HG03108 (cell line): ENCODE data around the gene C1orf52.
A peak's percentile ranks its signal among the peaks of the same experiment; 100 is the strongest.

ENCODE experiments used
- ATAC-seq: cut with Tn5 transposase; IDR thresholded peaks from one replicate; pipeline ENCODE4 v1.9.1; 2021; ENCODE audit warnings: moderate library complexity; ENCODE audit not compliant: unreplicated experiment

C1orf52 gene

GRCh38 chr1:85237613-85238012 is 21.8 kb downstream of the C1orf52 start:
- ATAC-seq, result no peak

- no peak for ATAC-seq
These were observed 29.0 kb downstream of the C1orf52 start for GRCh38 chr1:85230305-85230977.

- no peak for ATAC-seq
These were observed 29.8 kb downstream of the C1orf52 start for GRCh38 chr1:85229574-85230097.

GRCh38 chr1:85228972-85229371 is 30.5 kb downstream of the C1orf52 start:
- ATAC-seq, result no peak

- no peak for ATAC-seq
These were observed 33.7 kb downstream of the C1orf52 start for GRCh38 chr1:85225624-85226380.

- ATAC-seq, result no peak
These were observed 34.5 kb downstream of the C1orf52 start for GRCh38 chr1:85224734-85225623.

- ATAC-seq, result no peak
These were observed 35.2 kb downstream of the C1orf52 start for GRCh38 chr1:85224295-85224694.

- no peak for ATAC-seq
These were observed 36.1 kb downstream of the C1orf52 start for GRCh38 chr1:85223334-85223733.

- ATAC-seq, result no peak
These were observed 38.7 kb downstream of the C1orf52 start for GRCh38 chr1:85220756-85221201.

- no peak for ATAC-seq
These were observed 39.4 kb downstream of the C1orf52 start for GRCh38 chr1:85219853-85220610.

GRCh38 chr1:85216697-85217096 is 42.8 kb downstream of the C1orf52 start:
- ATAC-seq, result no peak

GRCh38 chr1:85214654-85215053 is 44.8 kb downstream of the C1orf52 start:
- ATAC-seq, result no peak

- no peak for ATAC-seq
These were observed 51.0 kb downstream of the C1orf52 start for GRCh38 chr1:85208488-85208887.

GRCh38 chr1:85203573-85204171 is 55.8 kb downstream of the C1orf52 start:
- no peak for ATAC-seq

GRCh38 chr1:85202864-85203255 is 56.6 kb downstream of the C1orf52 start:
- no peak for ATAC-seq

- no peak for ATAC-seq
These were observed 57.2 kb downstream of the C1orf52 start for GRCh38 chr1:85202092-85202863.

GRCh38 chr1:85201340-85202091 is 57.9 kb downstream of the C1orf52 start:
- ATAC-seq, result peak; percentile 47

- peak; percentile 62 for ATAC-seq
These were observed 58.8 kb downstream of the C1orf52 start, which contains the start of gene SYDE2 for GRCh38 chr1:85200463-85201339. Gene SYDE2, minus strand, starts transcription at chr1:85201016. Its CDS starts 20 bp downstream, at chr1:85200996.
